Colonic mucosa (tissue), 4 donors: ENCODE results near the gene RPS27L. TPM values are rescaled to one million over a fixed set of nuclear protein-coding genes. Genes with fewer than 3 reads are reported as not detected.

Source experiments
- DNase-seq: peaks from one replicate; pipeline ENCODE4 v3.0.0-alpha.2; 2020
- H3K27ac ChIP-seq: fragments of 200-600 bp; one replicate; pipeline ENCODE4 v1.8.0; 2021
- H3K27me3 ChIP-seq: fragments of 200-600 bp; one replicate; pipeline ENCODE4 v1.8.0; 2021
- H3K36me3 ChIP-seq: fragments of 200-600 bp; one replicate; pipeline ENCODE4 v1.8.0; 2021
- H3K4me1 ChIP-seq: fragments of 200-600 bp; one replicate; pipeline ENCODE4 v1.8.0; 2021; ENCODE audit warnings: mild to moderate bottlenecking
- H3K4me3 ChIP-seq: fragments of 200-600 bp; one replicate; pipeline ENCODE4 v1.8.0; 2021
- H3K9ac ChIP-seq, 2 donors: one replicate each; pipeline ENCODE4 v1.7.0; 2013; ENCODE audit warnings: control low read depth in 2 of 2, low read depth in 2 of 2, low read length in 2 of 2
- H3K9me3 ChIP-seq: fragments of 200-600 bp; one replicate; pipeline ENCODE4 v1.8.0; 2021
- intact Hi-C: fragments of 100-400 bp; cut with DNase I; formaldehyde crosslinking; loops from one replicate; pipeline ENCODE4 v1.14.1; 2022
- total RNA-seq, 2 donors: library from RNA; stranded (reverse); fragmentation: NEBNext Ultra II Directional in 1 of 2; extraction: Animal tissue kit (Norgen Biotek cat#: 25700) in 1 of 2; gene quantifications; one replicate each; pipeline ENCODE4 v1.2.1, GENCODE V29; 2021
- TF ChIP-seq, protein P1 (sequence below): fragments of 200-600 bp; IDR thresholded peaks from one replicate; pipeline ENCODE4 v1.8.0; 2022; ENCODE audit warnings: antibody characterized with exemption, mild to moderate bottlenecking
- donor health status: healthy.
- donor health status: DM: no; HTN: no; CAD: no.
- donor health status: DM: no; HTN: no; CAD: no.

Gene RPS27L
- total RNA-seq, 2 donors from 2014 or later, result 205 to 269 TPM

DNA sequence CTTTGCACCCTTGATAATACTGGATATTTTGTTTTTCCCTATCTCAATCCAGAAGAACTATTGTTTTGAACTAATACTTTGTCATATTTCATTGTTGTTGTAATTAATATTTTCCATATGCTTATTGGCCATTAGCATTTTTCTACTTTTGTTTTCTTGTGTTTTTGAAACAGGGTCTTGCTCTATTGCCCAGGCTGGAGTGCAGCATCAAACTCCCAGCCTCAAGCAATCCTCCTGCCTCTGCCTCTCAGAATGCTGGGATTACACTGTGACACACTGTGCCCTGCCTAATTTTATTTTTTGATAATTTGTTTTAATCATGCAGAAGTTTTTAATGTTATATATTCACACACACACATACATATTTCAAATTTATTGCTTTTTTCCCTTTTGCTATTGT, 3.4 kb upstream of the RPS27L start:
- H3K27me3 ChIP-seq, result no peaks in the 10 kb centered on the region
- no peaks in the 10 kb centered on the region for H3K36me3 ChIP-seq
- no peak for DNase-seq
- TF ChIP-seq, protein P1, sequence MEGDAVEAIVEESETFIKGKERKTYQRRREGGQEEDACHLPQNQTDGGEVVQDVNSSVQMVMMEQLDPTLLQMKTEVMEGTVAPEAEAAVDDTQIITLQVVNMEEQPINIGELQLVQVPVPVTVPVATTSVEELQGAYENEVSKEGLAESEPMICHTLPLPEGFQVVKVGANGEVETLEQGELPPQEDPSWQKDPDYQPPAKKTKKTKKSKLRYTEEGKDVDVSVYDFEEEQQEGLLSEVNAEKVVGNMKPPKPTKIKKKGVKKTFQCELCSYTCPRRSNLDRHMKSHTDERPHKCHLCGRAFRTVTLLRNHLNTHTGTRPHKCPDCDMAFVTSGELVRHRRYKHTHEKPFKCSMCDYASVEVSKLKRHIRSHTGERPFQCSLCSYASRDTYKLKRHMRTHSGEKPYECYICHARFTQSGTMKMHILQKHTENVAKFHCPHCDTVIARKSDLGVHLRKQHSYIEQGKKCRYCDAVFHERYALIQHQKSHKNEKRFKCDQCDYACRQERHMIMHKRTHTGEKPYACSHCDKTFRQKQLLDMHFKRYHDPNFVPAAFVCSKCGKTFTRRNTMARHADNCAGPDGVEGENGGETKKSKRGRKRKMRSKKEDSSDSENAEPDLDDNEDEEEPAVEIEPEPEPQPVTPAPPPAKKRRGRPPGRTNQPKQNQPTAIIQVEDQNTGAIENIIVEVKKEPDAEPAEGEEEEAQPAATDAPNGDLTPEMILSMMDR, result no peak
- H3K4me3 ChIP-seq, result no peak overlapping the region
- intact Hi-C loops, result loop anchor here (10.0 kb wide), 1 partner anchor 114 kb away; the partner anchor contains the start of gene APH1B
- no peak overlapping the region for H3K27ac ChIP-seq
- no peak overlapping the region for H3K9ac ChIP-seq
- no peaks in the 10 kb centered on the region for H3K9me3 ChIP-seq
- H3K4me1 ChIP-seq, result no peaks in the 10 kb centered on the region

DNA sequence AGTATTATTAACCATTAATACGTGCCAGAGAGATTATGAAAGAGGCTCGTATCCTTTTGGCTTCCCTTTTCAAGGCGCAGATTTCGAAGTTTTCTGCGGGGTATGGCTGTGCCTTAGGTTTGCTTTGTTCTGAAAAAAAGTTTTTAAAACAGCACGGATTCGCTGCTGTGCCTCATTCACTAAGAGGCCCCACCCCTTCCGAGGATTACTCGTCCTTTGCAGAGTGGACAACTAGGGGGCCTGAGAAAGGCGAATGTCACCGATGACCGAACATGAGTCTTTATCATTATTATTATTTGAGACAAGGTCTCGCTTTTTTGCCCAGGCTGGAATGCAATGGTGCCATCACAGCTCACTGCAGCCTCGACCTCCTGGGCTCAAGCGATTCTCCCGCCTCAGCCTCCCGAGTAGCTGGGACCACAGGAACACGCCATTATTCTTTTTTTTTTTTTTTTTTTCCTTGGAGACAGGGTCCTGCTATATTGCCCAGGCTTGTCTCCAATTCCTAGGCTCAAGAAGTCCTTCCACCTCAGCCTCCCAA, 684 bp upstream of the RPS27L start:
- no peaks in the 10 kb centered on the region for H3K36me3 ChIP-seq
- intact Hi-C loops, result no loop called here
- peak overlapping the region; percentile 79 for H3K4me3 ChIP-seq
- H3K4me1 ChIP-seq, result no peaks in the 10 kb centered on the region
- H3K27ac ChIP-seq, result peak overlapping the region; percentile 98
- H3K9me3 ChIP-seq, result no peaks in the 10 kb centered on the region
- peak overlapping the region; percentile 87 to 95 for H3K9ac ChIP-seq
- TF ChIP-seq, protein P1, result no peak
- DNase-seq, result peak; percentile 69
- H3K27me3 ChIP-seq, result no peaks in the 10 kb centered on the region

DNA sequence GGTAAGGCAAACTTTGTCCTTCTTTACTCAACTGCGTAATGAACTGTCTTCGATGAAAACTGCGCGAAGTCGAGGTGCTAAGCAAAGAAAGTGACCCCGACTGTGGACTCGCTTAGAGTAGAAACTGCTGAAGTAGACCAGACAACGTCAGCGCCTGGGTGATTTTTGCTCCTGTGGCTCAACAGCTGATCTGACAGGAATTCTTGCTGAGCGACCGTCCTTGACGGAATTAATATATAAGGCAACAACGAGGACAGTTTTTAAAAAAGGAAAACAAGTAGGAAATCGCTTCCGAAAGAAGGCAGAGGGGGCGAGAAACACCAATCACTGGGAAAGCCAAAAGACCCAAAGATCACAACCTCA, 541 bp downstream of the RPS27L start:
- no peaks in the 10 kb centered on the region for H3K9me3 ChIP-seq
- H3K9ac ChIP-seq, result peak overlapping the region; percentile 87 to 95
- peak overlapping the region; percentile 79 for H3K4me3 ChIP-seq
- intact Hi-C loops, result no loop called here
- DNase-seq, result peak; percentile 50
- no peaks in the 10 kb centered on the region for H3K4me1 ChIP-seq
- TF ChIP-seq, protein P1, result no peak
- H3K36me3 ChIP-seq, result no peaks in the 10 kb centered on the region
- no peaks in the 10 kb centered on the region for H3K27me3 ChIP-seq
- peak overlapping the region; percentile 98 for H3K27ac ChIP-seq

DNA sequence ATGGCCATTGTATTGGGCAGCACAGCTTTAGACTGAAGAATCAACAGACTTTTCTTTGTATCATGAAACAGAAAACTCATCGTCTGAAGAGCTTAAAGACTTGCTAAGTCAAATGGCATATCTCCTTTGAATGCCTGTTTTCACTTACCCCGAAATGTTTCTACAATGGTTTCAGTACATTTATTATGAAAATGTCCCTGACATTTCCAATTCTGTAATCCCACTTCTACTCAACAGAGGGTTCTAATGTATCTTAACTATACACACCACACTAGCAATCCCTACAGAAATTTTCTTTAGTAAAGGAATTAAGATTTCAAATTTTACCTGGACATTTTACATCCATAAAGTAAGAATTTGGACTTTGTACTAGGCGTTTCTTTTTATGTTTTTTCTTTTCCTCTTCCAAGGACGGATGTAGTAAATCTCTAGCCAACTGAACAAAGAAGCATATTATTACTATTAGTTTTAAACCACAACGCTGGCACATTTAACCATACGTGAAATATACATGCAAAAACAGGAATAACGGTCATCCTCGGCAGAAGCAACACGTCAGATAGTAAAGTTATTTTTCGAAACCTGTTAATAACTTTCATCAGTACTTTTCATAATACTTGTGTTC, 1.1 kb downstream of the RPS27L start:
- H3K4me3 ChIP-seq, result peak overlapping the region; percentile 79
- no peaks in the 10 kb centered on the region for H3K27me3 ChIP-seq
- peak overlapping the region; percentile 98 for H3K27ac ChIP-seq
- H3K9me3 ChIP-seq, result no peaks in the 10 kb centered on the region
- no peaks in the 10 kb centered on the region for H3K4me1 ChIP-seq
- TF ChIP-seq, protein P1, result no peak
- DNase-seq, result no peak
- no peaks in the 10 kb centered on the region for H3K36me3 ChIP-seq
- peak overlapping the region; percentile 87 to 95 for H3K9ac ChIP-seq
- intact Hi-C loops, result no loop called here

DNA sequence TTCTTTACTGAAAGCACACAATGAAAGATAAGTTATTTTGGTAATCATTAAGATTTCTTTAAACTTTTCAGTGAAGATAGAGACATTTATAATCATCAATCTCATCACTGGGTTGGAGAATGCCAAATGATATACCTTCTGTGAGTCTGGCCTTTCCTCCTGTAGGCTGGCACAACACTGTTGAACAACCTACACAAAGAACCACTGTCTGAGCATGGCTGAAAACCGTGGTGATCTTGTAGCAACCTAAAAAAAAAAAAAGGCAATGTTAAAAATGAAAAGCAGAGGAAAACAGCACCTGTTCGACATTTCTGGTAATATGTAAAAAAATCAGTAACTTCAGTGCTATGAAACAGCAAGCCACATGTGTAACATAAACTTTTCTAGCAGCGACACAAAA, 1.8 kb downstream of the RPS27L start:
- H3K36me3 ChIP-seq, result no peaks in the 10 kb centered on the region
- H3K4me3 ChIP-seq, result peak overlapping the region; percentile 79
- H3K9me3 ChIP-seq, result no peaks in the 10 kb centered on the region
- H3K4me1 ChIP-seq, result no peaks in the 10 kb centered on the region
- TF ChIP-seq, protein P1, result no peak
- no peaks in the 10 kb centered on the region for H3K27me3 ChIP-seq
- no peak overlapping the region for H3K9ac ChIP-seq
- intact Hi-C loops, result no loop called here
- H3K27ac ChIP-seq, result peak overlapping the region; percentile 98
- no peak for DNase-seq
